ENCODE data around the gene SERPINB1. TPM values are rescaled to one million over a fixed set of nuclear protein-coding genes. Genes with fewer than 3 reads are reported as not detected.
A peak's percentile ranks its signal among the peaks of the same experiment; 100 is the strongest.

SERPINB1 gene
- polyA plus RNA-seq, 5 donors = 26.7 to 36.5 (median 27.6) TPM

GRCh38 chr6:2794171-2794730 is 47.4 kb downstream of the SERPINB1 start:
- no peak for DNase-seq

- DNase-seq = no peak
These were observed 48.0 kb downstream of the SERPINB1 start for GRCh38 chr6:2793534-2794151.

GRCh38 chr6:2792330-2793110 is 49.1 kb downstream of the SERPINB1 start:
- no peak for DNase-seq

- DNase-seq = no peak
These were observed 50.2 kb downstream of the SERPINB1 start for GRCh38 chr6:2791450-2791974.

GRCh38 chr6:2790588-2791449 is 50.8 kb downstream of the SERPINB1 start:
- DNase-seq = peak; percentile 47 to 61

- no peak for DNase-seq
These were observed 55.4 kb downstream of the SERPINB1 start for GRCh38 chr6:2786269-2786668.

- no peak for DNase-seq
These were observed 56.7 kb downstream of the SERPINB1 start for GRCh38 chr6:2784930-2785329.

GRCh38 chr6:2784061-2784460 is 57.6 kb downstream of the SERPINB1 start:
- no peak for DNase-seq

DNA sequence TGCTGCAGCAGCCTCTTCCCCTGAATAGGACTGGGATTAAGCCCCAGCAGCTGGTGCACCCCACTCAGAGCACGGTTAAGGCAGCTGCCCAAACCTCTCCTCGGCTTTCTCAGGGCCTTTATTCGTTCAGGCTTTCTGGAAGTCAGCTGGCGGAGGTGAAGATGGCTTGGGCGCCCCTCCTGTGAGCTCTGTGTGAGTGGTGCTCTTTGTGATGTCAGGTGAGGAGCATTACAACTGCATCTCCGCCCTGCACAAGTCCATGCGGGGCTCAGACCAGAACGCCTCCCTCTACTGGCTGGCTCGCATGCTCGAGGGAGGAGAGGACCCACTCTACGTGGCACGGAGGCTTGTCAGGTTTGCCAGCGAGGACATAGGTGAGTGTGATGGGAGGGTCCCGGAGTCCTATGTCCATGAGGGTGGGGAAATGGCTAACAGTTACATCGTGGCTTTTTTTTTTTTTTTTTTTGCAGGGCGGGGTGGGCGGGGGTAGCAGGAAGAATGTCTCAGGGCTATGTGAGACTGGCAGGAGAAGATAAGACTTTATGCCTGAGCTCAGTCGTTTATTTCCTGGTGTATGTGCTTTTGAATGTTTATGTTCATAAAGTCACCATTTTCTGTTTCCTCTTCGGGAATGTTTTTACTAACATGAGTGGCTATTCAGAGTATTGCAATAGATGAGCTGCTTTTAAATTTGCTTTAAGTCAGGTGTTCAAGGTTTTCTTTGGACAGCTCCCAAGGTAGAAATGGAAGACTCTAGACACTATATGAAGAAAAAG is 58.3 kb downstream of the SERPINB1 start:
- no peak for DNase-seq

DNA sequence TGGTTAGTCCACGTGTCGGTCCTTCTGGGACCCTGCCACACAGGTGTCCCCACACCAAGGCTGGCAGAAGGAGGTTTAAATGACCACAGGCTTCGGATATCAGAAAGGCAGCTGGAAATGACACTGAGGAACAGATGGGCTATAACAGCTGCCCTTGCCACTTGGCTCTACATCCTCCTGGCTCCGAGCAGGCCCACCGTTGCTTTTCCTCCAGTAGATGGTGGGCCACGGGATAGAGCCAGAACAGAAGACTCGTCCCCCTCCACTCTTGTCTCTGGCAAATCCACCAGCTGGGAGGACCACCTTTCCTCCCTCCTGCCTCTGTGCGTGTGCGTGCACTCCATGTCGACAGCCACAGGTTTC is 58.9 kb downstream of the SERPINB1 start:
- DNase-seq = no peak

DNA sequence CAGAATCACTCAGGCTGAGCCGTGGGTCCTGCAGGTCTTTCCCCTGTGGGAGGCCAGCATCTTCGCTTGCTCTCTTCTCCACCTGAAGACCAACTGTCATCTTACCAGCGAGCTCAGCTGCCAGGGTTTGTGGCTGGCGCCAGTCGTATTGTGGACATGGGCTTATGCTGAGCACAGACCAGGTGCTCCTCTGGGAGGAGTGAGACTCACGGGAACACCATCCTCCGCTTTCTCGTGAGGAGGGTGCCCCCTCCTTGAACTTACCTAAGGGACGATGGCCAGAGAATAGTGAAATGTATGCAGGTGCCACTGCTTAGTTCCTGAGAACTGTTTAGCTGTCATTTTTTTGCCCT is 59.3 kb downstream of the SERPINB1 start:
- no peak for DNase-seq

Other genes starting within 250 kb of the SERPINB1 start
- 1 to 10 TPM in 4 of 5 donors, under 1 TPM in 1; 0.96 to 1.6 (median 1.5) TPM for gene MYLK4, start 90.9 kb downstream of the SERPINB1 start, polyA plus RNA-seq (ENCODE audit: insufficient read depth in 1 of 5, insufficient read length in 5 of 5, low replicate concordance in 1 of 5)
- gene WRNIP1, start 76.5 kb downstream of the SERPINB1 start, polyA plus RNA-seq (ENCODE audit: insufficient read depth in 1 of 5, insufficient read length in 5 of 5, low replicate concordance in 1 of 5) = 10 to 100 TPM; 47.7 to 53.5 (median 50.2) TPM
- 10 to 100 TPM; 14.9 to 25.9 (median 20.6) TPM for gene SERPINB9, start 61.4 kb upstream of the SERPINB1 start, polyA plus RNA-seq (ENCODE audit: insufficient read depth in 1 of 5, insufficient read length in 5 of 5, low replicate concordance in 1 of 5)
- 100 to 1,000 TPM; 110 to 128 (median 112) TPM for gene SERPINB6, start 129.7 kb upstream of the SERPINB1 start, polyA plus RNA-seq (ENCODE audit: insufficient read depth in 1 of 5, insufficient read length in 5 of 5, low replicate concordance in 1 of 5)
- gene NQO2, start 158.0 kb upstream of the SERPINB1 start, polyA plus RNA-seq (ENCODE audit: insufficient read depth in 1 of 5, insufficient read length in 5 of 5, low replicate concordance in 1 of 5) = 10 to 100 TPM; 25.8 to 36.6 (median 29.5) TPM
- gene RIPK1, start 226.6 kb upstream of the SERPINB1 start, polyA plus RNA-seq (ENCODE audit: insufficient read depth in 1 of 5, insufficient read length in 5 of 5, low replicate concordance in 1 of 5) = 10 to 100 TPM; 17.5 to 24.9 (median 19.8) TPM

Measured in right lung (tissue), 5 donors.